Tibial nerve (tissue), 4 donors: ENCODE measurements around the gene BATF.

Experiments used
- EP300 ChIP-seq, 2 donors: sonication (generic); formaldehyde crosslinking; IDR thresholded peaks; one replicate each; pipeline ENCODE4 v1.6.1; 2017; ENCODE audit warnings: antibody characterized with exemption in 2 of 2, mild to moderate bottlenecking in 1 of 2
- POLR2A ChIP-seq, 2 donors: fragments of 450-650 bp; IDR thresholded peaks; one replicate each; pipeline ENCODE4 v1.6.1; 2017; ENCODE audit warnings: antibody characterized with exemption in 2 of 2, mild to moderate bottlenecking in 2 of 2, moderate library complexity in 2 of 2
- TF ChIP-seq, protein P1 (sequence below), 5 experiments: fragments of 200-600 bp in 3 of 5; fragments of 450-650 bp in 2 of 5; sonication (generic) in 3 of 5; IDR thresholded peaks; one replicate each; pipeline ENCODE4 v1.5.1; 2016 to 2019; ENCODE audit warnings: antibody characterized with exemption in 5 of 5, mild to moderate bottlenecking in 3 of 5, moderate library complexity in 2 of 5

DNA sequence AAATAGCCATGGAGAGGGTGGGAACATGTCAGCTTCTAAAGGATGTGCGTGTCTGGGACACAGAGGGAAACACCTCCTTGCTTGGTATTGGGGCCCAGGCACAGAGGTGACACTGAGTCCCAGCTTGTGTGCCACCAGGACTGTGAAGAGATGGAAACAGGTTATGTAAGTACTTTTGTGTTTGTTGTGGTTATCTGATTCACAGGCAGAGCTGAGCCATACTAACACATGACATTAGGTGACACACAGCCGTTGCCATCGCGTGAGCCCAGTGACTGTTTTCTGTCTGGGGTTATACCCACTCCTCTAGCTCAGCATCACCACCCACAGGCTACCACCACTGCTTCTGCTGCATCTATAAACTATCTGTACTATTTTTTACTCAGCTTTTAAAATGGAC lies 44.1 kb downstream of the BATF start:
- TF ChIP-seq, protein P1, sequence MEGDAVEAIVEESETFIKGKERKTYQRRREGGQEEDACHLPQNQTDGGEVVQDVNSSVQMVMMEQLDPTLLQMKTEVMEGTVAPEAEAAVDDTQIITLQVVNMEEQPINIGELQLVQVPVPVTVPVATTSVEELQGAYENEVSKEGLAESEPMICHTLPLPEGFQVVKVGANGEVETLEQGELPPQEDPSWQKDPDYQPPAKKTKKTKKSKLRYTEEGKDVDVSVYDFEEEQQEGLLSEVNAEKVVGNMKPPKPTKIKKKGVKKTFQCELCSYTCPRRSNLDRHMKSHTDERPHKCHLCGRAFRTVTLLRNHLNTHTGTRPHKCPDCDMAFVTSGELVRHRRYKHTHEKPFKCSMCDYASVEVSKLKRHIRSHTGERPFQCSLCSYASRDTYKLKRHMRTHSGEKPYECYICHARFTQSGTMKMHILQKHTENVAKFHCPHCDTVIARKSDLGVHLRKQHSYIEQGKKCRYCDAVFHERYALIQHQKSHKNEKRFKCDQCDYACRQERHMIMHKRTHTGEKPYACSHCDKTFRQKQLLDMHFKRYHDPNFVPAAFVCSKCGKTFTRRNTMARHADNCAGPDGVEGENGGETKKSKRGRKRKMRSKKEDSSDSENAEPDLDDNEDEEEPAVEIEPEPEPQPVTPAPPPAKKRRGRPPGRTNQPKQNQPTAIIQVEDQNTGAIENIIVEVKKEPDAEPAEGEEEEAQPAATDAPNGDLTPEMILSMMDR (IDR thresholded peaks at IDR 0.05): no peak
- no peak for TF ChIP-seq EP300 (IDR thresholded peaks at IDR 0.05)
- no peak for TF ChIP-seq POLR2A (IDR thresholded peaks at IDR 0.05)
